IPS DF 4.7 (cell line): Measurements from ENCODE around the gene B4GALT1.
"Not testable (repeated sequence)": the region's sequence is repeated elsewhere in the genome, so short reads cannot be mapped to it uniquely, and the experiment has no call there.

Experiments
- DNase-seq: peaks from one replicate; pipeline ENCODE4 v3.0.0-alpha.2; 2013; ENCODE audit warnings: low spot score; ENCODE audit errors: extremely low read depth

B4GALT1 gene

GRCh38 chr9:33185406-33185805, 18.3 kb upstream of the B4GALT1 start:
- no peak for DNase-seq

- DNase-seq = no peak
Observed at GRCh38 chr9:33184963-33185362, 17.8 kb upstream of the B4GALT1 start.

- no peak for DNase-seq
Observed at GRCh38 chr9:33182519-33182918, 15.4 kb upstream of the B4GALT1 start.

- DNase-seq = no peak
Observed at GRCh38 chr9:33180526-33181184, 13.5 kb upstream of the B4GALT1 start.

GRCh38 chr9:33178972-33179697, 12.0 kb upstream of the B4GALT1 start:
- no peak for DNase-seq

- no peak for DNase-seq
Observed at GRCh38 chr9:33177639-33178038, 10.5 kb upstream of the B4GALT1 start.

GRCh38 chr9:33177086-33177485, 9.9 kb upstream of the B4GALT1 start:
- no peak for DNase-seq

GRCh38 chr9:33175649-33176325, 8.7 kb upstream of the B4GALT1 start:
- no peak for DNase-seq

- DNase-seq = no peak
Observed at GRCh38 chr9:33172256-33173238, 5.4 kb upstream of the B4GALT1 start.

- DNase-seq = no peak
Observed at GRCh38 chr9:33170464-33171415, 3.6 kb upstream of the B4GALT1 start.

- no peak for DNase-seq
Observed at GRCh38 chr9:33168941-33169544, 1.9 kb upstream of the B4GALT1 start.

- no peak for DNase-seq
Observed at GRCh38 chr9:33167972-33168461, 881 bp upstream of the B4GALT1 start.

GRCh38 chr9:33166231-33167083, 679 bp downstream of the B4GALT1 start:
- no peak for DNase-seq

- no peak for DNase-seq
Observed at GRCh38 chr9:33165263-33166151, 1.6 kb downstream of the B4GALT1 start.

- not testable (repeated sequence) for DNase-seq
Observed at GRCh38 chr9:33164921-33165262, 2.2 kb downstream of the B4GALT1 start.

- DNase-seq = no peak
Observed at GRCh38 chr9:33164138-33164809, 2.9 kb downstream of the B4GALT1 start.
